AG04450 (cell line): ENCODE results near the gene ATP8A2. TPM values are rescaled to one million over a fixed set of nuclear protein-coding genes. Genes with fewer than 3 reads are reported as not detected.

Source experiments
- CTCF ChIA-PET: fragments of 300-600, 350-600 bp; formaldehyde crosslinking; extraction: SDS; loops from one replicate; lab custom pipeline; 2022; ENCODE audit warnings: antibody characterized with exemption, inconsistent platforms; lab: Charles Lee
- POLR2A ChIA-PET: fragments of 350-600 bp; formaldehyde crosslinking; extraction: SDS; loops from one replicate; lab custom pipeline; 2021; ENCODE audit warnings: antibody characterized with exemption, inconsistent platforms; lab: Yijun Ruan, JAX
- DNase-seq: peaks from one replicate; pipeline ENCODE4 v3.0.0-alpha.2; 2011; ENCODE audit warnings: low read depth, low spot score
- H3K27ac ChIP-seq: one replicate; pipeline ENCODE4 v1.5.1; 2012; ENCODE audit warnings: low read depth, low read length, control low read depth
- H3K27me3 ChIP-seq: one replicate; pipeline ENCODE4 v1.6.0; 2012; ENCODE audit warnings: low read length; ENCODE audit not compliant: control insufficient read depth, insufficient read depth
- H3K4me3 ChIP-seq: 2 replicates; pipeline ENCODE4 v1.5.1; 2011; ENCODE audit warnings: mild to moderate bottlenecking, low read depth, low read length, control low read depth
- H3K9me3 ChIP-seq: 2 replicates; pipeline ENCODE4 v1.5.1; 2012; ENCODE audit warnings: low read length; ENCODE audit not compliant: control insufficient read depth, insufficient read depth
- CTCF ChIP-seq: IDR thresholded peaks from 2 replicates; pipeline ENCODE4 v1.5.1; 2011; ENCODE audit warnings: low read depth, low read length, control low read depth, inconsistent platforms
- polyA plus RNA-seq: library from polyadenylated mRNA; depleted of rRNA; stranded (reverse); fragments of >200 nt; gene quantifications from 2 replicates; pipeline ENCODE4 v1.2.3, GENCODE V29; 2011

ATP8A2 gene
- polyA plus RNA-seq, 1 experiment, result 0.19 TPM

- Histone ChIP-seq H3K4me3 (no peak overlapping the region), H3K27ac (no peak overlapping the region), H3K27me3 (no peaks in the 10 kb centered on the region), H3K9me3 (no peaks in the 10 kb centered on the region; the same call in 1 of the 2 replicates)
- no peak for TF ChIP-seq CTCF
- DNase-seq, result no peak
- CTCF ChIA-PET, result no interaction called here
- POLR2A ChIA-PET, result no interaction called here
Observed at GRCh38 chr13:25908366-25908765, 536.6 kb downstream of the ATP8A2 start.

- Histone ChIP-seq H3K9me3 (no peaks in the 10 kb centered on the region; the same call in 1 of the 2 replicates), H3K27me3 (no peaks in the 10 kb centered on the region), H3K27ac (no peak overlapping the region), H3K4me3 (no peak overlapping the region)
- CTCF ChIA-PET, result no interaction called here
- POLR2A ChIA-PET, result no interaction called here
- TF ChIP-seq CTCF, result no peak
- no peak for DNase-seq
Observed at GRCh38 chr13:25910243-25910642, 538.5 kb downstream of the ATP8A2 start.

GRCh38 chr13:25910991-25911419 is 539.2 kb downstream of the ATP8A2 start:
- ChIA-PET CTCF (no interaction called here), POLR2A (no interaction called here)
- Histone ChIP-seq H3K9me3 (no peaks in the 10 kb centered on the region; the same call in 1 of the 2 replicates), H3K4me3 (no peak overlapping the region), H3K27ac (no peak overlapping the region), H3K27me3 (no peaks in the 10 kb centered on the region)
- TF ChIP-seq CTCF, result no peak
- no peak for DNase-seq

DNA sequence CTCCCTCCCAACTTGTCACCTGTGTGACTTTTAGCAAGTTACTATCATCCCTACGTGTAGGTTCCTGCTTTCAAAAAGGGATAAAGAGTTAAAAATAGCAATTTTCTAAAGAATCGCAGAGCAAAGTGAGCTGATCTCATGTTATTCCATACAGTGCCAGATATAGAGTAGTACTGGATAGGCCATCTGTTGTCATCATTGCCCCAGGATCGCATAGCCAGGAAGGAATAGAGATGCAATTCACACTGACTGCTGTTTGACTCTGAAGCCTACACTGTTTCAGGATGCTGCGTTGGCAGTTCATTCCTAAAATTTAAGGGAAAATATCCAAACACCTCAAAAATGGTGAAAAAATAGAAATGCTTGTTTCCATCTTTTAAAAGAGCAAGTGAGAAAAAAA is 541.2 kb downstream of the ATP8A2 start:
- no peak for TF ChIP-seq CTCF
- ChIA-PET POLR2A (no interaction called here), CTCF (no interaction called here)
- no peak overlapping the region for H3K4me3 ChIP-seq
- peaks cover 2% of the 10 kb centered on the region for H3K27me3 ChIP-seq
- H3K27ac ChIP-seq, result no peak overlapping the region
- no peaks in the 10 kb centered on the region for H3K9me3 ChIP-seq
- DNase-seq, result no peak

GRCh38 chr13:25915840-25916518 is 544.2 kb downstream of the ATP8A2 start:
- H3K27ac ChIP-seq, result no peak overlapping the region
- H3K4me3 ChIP-seq, result no peak overlapping the region
- DNase-seq, result no peak
- ChIA-PET POLR2A (no interaction called here), CTCF (no interaction called here)
- TF ChIP-seq CTCF, result no peak
- peaks cover 2% of the 10 kb centered on the region for H3K27me3 ChIP-seq
- H3K9me3 ChIP-seq, result no peaks in the 10 kb centered on the region
